ENCODE results near the gene SYT13.

Gene SYT13

DNA sequence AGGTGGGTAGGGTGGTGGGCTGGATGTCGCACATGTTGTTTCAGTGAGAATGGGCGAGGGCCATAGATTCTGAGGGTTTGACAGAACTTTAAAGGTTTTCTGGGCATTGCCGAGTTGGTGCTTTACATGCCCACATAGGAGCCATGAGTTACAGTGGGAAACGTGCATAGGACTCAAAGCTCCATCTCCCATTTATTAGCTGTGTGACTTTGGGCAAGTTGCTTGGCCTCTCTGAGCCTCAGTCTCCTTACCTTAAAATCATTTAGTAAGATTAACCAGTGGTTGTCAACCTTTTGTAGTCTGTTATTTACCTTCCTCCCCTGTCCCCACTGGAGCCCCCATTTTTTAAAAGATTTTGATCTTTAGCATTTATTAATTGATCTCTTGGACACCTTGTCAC, 67.4 kb downstream of the SYT13 start:
- no peak for DNase-seq (ENCODE audit: low read depth)

- DNase-seq (ENCODE audit: low read depth) = no peak
Observed at GRCh38 chr11:45217991-45218390, 68.2 kb downstream of the SYT13 start.

GRCh38 chr11:45216901-45217300, 69.2 kb downstream of the SYT13 start:
- no peak for DNase-seq (ENCODE audit: low read depth)

DNA sequence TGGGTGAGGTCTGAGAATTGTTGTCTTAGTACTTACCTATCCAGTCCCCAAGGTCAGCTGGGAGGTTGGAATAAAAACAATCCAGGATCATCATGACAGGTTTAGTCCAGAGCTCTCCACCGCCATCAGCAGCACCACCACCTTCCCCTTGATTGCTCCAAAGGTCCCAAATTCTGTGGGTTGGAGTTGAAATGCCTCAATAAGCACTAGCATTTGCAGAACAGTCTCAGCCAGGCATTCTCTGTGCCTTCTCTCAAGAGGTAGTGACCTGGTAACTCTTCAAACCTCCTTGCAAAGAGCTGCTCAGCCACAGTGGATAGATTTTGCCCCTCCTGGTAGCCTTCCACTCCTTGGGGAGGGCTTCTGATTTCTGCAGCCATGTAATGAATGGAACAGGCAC, 70.1 kb downstream of the SYT13 start:
- no peak for DNase-seq (ENCODE audit: low read depth)

- DNase-seq (ENCODE audit: low read depth) = no peak
Observed at GRCh38 chr11:45215098-45215865, 70.9 kb downstream of the SYT13 start.

DNA sequence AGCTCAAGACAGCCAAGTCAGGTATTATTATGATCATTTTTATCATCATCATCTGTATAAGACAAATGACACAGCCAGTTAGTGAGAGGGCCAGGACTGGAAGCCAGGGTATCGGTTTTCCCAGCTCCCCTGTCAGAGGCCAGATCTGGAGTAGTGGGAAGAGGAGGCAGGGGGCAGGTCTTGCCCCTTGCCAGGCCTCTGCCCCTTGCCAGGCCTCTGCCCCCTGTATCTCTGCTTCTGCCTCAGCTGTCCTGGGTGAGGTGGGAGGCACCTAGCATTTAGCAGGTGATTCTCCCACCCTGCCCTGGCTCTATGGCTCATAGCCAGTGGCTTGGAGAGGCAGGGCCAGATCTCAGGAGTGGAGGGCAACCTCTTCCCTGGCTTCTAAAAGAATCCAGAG, 72.4 kb downstream of the SYT13 start:
- no peak for DNase-seq (ENCODE audit: low read depth)

- no peak for DNase-seq (ENCODE audit: low read depth)
Observed at GRCh38 chr11:45213316-45213665, 72.8 kb downstream of the SYT13 start.

GRCh38 chr11:45212566-45213315, 73.4 kb downstream of the SYT13 start:
- DNase-seq (ENCODE audit: low read depth) = no peak

DNA sequence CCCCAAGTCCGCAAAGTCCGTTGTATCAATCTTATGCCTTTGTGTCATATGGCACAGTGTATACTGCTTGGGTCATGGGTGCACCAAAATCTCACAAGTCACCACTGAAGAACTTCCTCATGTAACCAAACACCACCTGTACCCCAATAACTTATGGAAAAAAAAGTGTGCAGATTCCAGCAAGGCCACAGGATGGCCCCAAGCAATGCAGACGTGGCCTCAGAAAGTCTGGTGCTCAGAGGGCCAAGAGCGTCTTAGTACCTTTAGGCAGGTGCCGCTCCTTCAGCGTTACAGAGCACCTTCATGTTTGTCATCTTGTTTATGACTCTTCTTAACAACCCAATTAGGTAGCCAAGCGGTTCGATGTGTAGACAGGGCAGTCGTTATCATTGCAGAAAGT, 74.4 kb downstream of the SYT13 start:
- no peak for DNase-seq (ENCODE audit: low read depth)

GRCh38 chr11:45210846-45211245, 75.3 kb downstream of the SYT13 start:
- no peak for DNase-seq (ENCODE audit: low read depth)

DNA sequence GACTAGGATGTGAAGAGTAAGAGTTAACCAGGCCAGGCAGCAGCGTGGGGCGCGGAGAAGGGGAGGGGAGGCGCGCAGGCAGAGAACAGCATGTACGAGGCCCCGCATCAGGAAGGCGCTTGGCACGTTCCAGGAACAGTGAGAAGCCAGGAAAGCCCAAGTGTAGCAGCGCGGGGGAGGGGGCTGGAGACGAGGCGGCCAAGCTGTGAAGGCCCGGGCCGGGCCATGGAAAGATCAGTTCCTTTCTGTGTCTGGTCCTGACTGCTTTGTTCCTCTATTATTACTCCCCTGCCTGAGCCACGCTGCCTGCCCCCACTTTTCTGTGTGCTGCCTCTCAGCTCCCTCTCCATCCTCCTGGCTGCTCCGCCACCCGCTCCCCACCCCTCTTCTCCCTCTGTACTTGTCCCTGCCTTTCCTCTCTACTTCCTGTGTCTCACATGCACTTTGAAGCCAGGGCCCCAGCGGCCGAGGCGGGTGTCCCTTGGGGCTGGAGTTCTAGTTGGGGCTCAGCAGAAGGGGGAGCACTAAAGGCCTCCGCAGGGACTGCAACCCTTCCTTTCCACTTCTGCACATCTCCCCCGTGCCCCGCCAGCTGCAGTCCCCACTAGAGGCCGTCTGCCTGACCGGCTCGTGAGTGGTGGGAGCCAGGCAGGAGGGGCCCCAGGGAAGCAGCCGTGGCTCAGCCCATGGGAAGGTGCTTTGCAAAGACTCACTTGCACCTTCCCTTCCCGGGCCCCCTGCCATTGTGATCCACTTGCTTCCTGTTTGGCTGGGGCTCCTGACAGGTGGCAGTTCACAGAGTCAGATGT, 76.0 kb downstream of the SYT13 start:
- DNase-seq (ENCODE audit: low read depth) = no peak

DNA sequence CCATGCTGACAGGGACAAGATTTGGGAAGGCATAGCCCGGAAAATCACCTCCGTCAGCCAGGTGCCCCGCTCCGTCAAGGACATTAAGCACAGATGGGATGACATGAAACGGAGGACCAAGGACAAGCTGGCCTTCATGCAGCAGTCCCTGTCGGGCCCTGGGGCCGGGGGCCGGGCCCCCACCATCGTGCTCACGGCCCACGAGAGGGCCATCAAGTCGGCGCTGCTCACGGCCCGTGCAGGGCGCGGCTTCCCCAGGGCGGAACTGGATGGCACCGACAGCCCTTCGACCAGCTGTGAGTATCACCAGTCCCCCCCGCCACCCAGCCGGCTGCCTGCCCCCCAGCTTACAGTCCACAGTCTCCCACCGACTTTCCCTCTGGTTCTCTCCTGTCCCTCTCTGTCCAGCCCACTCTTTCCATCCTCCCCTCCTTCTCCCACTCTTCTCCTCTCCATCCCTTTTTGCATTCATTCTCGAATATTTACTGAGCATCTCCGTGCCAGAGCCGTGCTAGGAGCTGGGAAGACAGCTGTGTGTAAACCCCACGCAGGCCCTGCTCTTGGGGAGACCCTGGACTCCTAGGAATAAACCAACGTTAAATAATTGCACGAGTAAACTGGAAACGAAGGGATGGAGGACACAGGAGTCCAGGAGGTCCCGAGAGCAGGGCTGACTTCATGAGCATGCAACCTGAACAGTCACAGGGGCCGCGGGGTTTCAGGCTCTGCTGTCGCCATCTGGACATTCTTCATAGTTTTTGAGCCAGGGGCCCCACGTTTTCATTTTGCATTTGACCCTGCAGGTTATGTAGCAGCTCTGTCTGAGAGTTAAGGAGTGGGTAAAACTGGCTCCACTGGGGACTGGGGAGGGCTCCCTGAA, 76.9 kb downstream of the SYT13 start:
- no peak for DNase-seq (ENCODE audit: low read depth)

- no peak for DNase-seq (ENCODE audit: low read depth)
Observed at GRCh38 chr11:45208135-45208534, 78.0 kb downstream of the SYT13 start.

DNA sequence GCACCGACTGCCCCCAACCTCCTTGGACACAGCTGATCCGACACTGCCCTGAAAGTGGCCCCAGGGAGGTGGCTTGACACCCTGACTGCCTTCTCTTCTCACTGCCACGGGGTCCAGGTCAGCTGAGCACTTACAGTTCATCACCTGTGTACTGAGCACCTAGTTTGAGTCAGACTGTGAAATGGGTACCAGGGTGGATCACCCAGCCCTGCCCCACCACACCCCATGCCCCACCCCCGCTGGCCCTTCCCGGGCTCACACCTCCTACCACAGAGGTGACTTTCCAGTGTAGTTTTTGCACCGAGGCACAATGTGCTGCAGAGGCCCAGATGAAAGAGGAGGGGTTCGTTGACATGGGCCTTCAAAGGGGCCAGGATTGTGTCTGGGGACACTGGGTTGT, 80.2 kb downstream of the SYT13 start:
- DNase-seq (ENCODE audit: low read depth) = no peak

DNA sequence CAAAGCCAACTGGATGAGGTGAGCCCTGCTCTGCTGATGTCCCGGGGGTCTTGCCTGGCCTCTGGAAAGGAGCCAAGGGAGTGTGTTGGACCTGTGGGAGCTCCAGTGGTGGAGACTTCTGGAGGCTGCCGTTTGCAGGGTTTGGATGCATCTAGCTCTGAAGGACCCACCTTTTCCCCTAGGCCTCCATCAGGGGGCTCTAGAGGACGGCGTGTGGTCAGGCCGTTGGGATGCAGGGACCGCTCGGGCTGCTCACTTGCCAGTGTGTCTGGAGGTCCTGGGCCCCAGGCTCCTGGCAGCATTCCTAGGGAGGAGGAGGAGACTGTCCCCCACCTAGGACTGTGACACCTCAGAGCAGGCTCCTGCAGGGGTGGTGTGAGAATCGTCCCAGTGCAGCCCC, 81.4 kb downstream of the SYT13 start:
- DNase-seq (ENCODE audit: low read depth) = no peak

DNA sequence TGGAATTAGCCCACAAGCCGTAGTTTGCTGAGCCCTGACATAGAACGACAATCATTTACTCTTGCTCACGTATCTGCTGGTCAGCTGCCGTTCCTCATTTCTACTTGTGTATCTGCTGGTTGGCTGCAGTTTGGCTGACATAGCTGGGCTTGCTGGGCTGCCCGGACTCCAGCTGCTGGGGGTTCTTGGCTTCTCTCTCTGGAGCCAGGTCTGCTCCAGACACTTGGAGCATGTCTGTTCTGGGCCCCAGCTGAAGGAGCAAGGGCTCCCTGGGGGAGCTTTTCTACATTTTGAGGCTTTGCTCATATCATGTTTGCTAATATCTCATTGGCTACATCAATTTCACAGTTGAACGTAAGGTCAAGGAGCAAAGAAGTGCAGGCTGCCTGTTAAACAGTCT, 92.4 kb downstream of the SYT13 start:
- DNase-seq (ENCODE audit: low read depth) = no peak
